GM19240 (cell line): Measurements from ENCODE around the gene PALD1.
"Not testable (repeated sequence)": the region's sequence is repeated elsewhere in the genome, so short reads cannot be mapped to it uniquely, and the experiment has no call there.

Experiments
- DNase-seq: peaks from one replicate; pipeline ENCODE4 v3.0.0; 2011; ENCODE audit warnings: low spot score; ENCODE audit not compliant: insufficient read length

Gene PALD1

GRCh38 chr10:70571236-70571635 is 92.7 kb downstream of the PALD1 start:
- no peak for DNase-seq

GRCh38 chr10:70571636-70572439 is 93.3 kb downstream of the PALD1 start:
- DNase-seq = no peak

GRCh38 chr10:70573599-70574506 is 95.3 kb downstream of the PALD1 start:
- DNase-seq = no peak

DNA sequence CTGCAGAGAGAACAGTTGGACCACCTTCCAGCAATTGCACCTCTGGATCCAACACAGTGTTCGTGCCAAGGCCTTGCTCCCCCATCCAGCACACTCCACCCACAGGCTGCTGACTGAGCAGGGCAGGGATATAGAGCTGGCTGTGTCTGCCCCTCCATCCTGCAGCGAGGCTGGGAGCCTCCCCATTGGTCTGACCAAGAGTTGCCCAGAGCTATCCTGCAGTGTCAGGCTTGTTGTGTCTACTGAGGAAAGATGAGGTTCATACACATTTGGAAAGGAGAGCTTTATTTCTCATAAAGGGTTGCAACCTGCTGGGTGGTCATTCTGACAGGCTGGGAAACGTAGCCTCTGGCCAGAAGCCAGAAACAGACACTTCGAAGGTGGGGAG is 96.9 kb downstream of the PALD1 start:
- no peak for DNase-seq

DNA sequence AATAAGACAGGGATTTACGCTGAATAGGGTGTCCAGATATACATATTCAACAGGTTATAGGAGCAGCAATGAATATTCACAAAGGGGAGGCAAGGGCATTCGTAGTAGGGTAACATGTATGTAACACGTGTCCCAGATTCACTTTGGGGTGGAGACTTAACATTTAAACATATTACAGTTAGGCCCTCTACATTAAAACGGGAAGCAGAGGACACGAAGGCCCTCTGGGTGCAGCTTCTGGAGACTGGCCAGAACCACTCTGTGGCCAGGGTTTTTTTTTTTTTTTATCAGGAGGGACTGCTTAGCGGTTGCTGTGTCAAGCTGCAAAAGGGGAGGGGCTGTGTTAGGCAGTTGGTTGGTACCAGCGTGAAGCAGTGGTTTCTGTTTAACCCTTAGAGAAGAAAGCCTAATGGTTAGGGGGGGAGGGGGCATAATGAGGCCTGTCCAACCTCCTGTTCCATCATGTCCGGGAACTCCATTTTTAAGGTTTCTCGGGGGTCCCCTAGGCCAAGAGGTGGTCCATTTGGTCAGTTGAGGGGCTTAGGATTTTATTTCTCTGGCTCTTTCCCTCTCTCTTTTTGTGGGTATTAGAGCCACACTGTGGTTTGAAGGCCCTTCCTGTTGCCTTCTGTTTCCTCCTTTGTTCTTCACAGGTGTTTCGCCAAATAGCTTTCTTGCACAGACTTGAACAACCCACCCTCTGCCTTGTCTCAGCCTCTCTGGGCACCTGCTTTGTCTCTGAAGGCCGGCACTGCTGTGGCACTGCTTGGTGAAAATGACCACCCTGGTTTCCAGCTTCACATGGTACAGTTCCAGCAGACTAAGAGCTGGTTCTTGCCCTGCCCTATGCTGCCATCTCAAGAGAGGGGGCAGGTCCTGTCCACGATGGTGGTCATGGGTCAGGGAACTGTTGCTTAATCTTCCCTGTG is 97.6 kb downstream of the PALD1 start:
- DNase-seq = peak; percentile 40

GRCh38 chr10:70576803-70577517 is 98.4 kb downstream of the PALD1 start:
- no peak for DNase-seq

- peak; percentile 43 for DNase-seq
These were observed 99.9 kb downstream of the PALD1 start for GRCh38 chr10:70578371-70578947.

- peak; percentile 46 for DNase-seq
These were observed 100.9 kb downstream of the PALD1 start for GRCh38 chr10:70579234-70580002.

DNA sequence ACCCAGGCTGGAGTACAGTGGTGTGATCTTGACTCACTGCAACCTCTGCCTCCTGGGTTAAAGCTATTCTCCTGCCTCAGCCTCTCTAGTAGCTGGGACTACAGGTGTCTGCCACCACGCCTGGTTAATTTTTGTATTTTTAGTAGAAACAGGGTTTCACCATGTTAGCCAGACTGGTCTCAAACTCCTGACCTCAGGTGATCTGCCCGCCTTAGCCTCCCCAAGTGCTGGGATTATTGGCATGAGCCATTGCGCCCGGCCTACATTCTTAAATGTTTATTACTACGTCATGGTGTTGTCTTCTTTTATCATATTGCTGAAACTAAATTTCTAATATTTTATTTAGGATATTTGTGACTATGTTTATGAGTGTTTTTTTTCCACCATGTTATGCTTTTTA is 102.6 kb downstream of the PALD1 start:
- not testable (repeated sequence) for DNase-seq

- DNase-seq = no peak
These were observed 104.5 kb downstream of the PALD1 start for GRCh38 chr10:70582793-70583668.

DNA sequence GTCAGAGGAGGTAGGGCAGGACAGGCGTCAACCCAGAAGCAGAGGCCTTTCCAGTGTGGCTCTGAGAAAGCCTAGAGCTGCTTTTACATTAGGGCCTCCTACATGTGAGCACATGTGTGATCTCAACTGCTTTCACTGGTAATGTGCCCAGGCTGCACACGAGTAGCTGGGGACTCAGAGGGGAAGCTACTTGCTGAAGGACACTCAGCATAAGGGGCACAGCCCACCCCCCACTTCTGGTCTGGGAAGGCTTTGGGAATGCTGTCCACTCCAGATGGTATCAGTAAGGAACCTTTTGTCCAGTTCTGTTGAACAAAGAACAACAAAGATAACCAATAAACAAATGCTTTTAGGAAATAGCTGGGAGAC is 105.1 kb downstream of the PALD1 start:
- DNase-seq = no peak

GRCh38 chr10:70584366-70584765 is 105.8 kb downstream of the PALD1 start:
- DNase-seq = no peak

- DNase-seq = no peak
These were observed 106.5 kb downstream of the PALD1 start for GRCh38 chr10:70584909-70585544.

- no peak for DNase-seq
These were observed 107.1 kb downstream of the PALD1 start for GRCh38 chr10:70585578-70586169.

DNA sequence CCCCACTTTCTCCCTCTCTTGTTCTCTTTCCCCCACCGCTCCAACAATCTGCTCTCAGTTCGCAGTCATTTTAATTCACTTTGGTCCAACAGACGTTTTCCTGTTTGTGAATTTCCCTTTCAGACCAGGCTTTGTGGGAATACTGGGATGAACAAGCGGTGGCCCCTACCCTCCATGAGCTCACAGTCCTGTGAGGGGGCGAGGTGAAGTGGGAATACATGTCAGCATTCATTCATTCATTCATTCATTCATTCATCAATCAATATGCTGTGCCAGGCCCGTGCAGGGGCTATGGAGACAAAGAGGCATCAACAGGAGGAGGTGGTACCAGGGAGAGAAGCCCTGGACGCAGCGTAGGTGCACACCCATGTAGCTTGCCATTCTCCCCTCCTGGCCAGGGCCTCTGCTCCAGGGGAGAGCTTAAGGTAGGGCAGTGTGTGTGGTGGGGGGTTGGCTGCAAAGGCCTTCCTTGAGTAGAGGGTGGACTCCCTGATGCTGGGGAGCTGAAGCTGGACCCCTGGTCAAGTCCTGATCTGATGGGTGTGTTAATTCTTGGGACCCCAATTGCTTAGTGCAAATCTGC is 107.9 kb downstream of the PALD1 start:
- no peak for DNase-seq

DNA sequence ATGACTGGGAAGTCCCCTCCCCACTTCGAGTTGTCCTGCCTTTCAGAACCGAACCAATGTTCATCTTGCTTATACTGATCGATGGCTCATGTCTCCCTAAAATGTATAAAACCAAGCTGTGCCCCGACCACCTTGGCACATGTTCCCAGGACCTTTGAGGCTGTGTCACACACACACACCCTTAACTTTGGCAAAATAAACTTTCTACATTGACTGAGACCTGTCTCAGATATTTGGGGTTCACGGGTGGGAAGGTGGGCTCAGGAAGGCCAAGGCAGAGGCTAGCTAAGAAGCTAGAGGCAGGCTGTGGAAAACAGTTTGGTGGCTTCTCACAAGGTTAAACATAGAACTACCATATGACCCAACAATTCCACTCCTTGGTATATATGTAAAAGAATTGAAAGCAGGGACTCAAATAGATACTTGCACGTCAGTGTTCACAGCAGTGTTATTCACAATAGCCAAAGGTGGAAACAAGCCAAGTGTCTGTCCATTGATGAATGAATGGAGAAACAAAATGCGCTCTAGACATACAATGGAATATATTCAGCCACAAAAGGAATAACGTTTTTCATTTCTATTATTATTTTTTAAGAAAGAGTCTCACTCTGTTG is 108.6 kb downstream of the PALD1 start:
- no peak for DNase-seq

DNA sequence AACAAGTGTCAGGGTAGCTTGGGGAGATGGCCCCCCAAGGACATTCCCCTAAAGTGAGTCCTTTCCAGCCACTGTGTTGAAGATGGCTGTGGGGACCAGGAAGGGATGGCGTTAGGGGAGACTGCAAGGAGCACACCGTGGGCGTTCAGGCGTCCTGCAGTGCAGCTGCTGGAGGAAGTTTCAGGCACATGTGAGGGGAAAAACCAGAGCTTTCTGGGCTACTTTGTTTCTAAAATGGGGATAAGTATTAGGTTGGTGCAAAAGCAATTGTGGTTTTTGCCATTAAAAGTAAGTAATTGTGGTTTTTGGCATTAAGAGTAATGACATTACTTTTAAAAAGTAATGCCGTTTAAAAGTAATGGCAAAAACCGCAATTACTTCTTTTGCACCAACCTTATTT is 109.7 kb downstream of the PALD1 start:
- no peak for DNase-seq
